Sigmoid colon (tissue), 7 donors: ENCODE results near the gene C17orf107. TPM values are rescaled to one million over a fixed set of nuclear protein-coding genes. Genes with fewer than 3 reads are reported as not detected.
A peak's percentile ranks its signal among the peaks of the same experiment; 100 is the strongest.

ENCODE experiments used
- DNase-seq: peaks from one replicate; pipeline ENCODE4 v3.0.0-alpha.2; 2019
- H3K27ac ChIP-seq, 4 donors: fragments of 200-600 bp; sonication (generic); one replicate each; pipeline ENCODE4 v1.5.1; 2016 to 2019; ENCODE audit warnings: mild to moderate bottlenecking in 1 of 4
- H3K27me3 ChIP-seq, 3 donors: fragments of 200-600 bp; sonication (generic); one replicate each; pipeline ENCODE4 v1.5.1; 2019; ENCODE audit warnings: mild to moderate bottlenecking in 1 of 3
- H3K36me3 ChIP-seq, 4 donors: fragments of 200-600 bp; sonication (generic); one replicate each; pipeline ENCODE4 v1.5.1; 2016 to 2019
- H3K4me1 ChIP-seq, 4 donors: fragments of 200-600 bp; sonication (generic); one replicate each; pipeline ENCODE4 v1.5.1; 2017 to 2019
- H3K4me3 ChIP-seq, 4 donors: fragments of 200-600 bp; sonication (generic); one replicate each; pipeline ENCODE4 v1.5.1; 2017 to 2019; ENCODE audit warnings: mild to moderate bottlenecking in 2 of 4, moderate library complexity in 1 of 4
- H3K9me3 ChIP-seq, 4 donors: fragments of 200-600 bp in 3 of 4; sonication (generic) in 3 of 4; one replicate each; pipeline versions ENCODE4 v1.5.1 to v1.6.1; 2013 to 2019
- EP300 ChIP-seq, 4 donors: sonication (generic); formaldehyde crosslinking; IDR thresholded peaks; one replicate each; pipeline ENCODE4 v1.6.1; 2017; ENCODE audit warnings: antibody characterized with exemption in 4 of 4
- POLR2A ChIP-seq, 2 donors: fragments of 450-650 bp; IDR thresholded peaks; one replicate each; pipeline ENCODE4 v1.6.1; 2016; ENCODE audit warnings: antibody characterized with exemption in 2 of 2, mild to moderate bottlenecking in 2 of 2, moderate library complexity in 2 of 2
- POLR2AphosphoS5 ChIP-seq, 4 donors: sonication (generic); formaldehyde crosslinking; IDR thresholded peaks; one replicate each; pipeline ENCODE4 v1.6.1; 2017; ENCODE audit warnings: antibody characterized with exemption in 4 of 4
- WGBS, 2 donors: extraction: QIAGEN DNeasy Blood & Tissue Kit; methylation state at CpG; one replicate each; pipeline ENCODE4 v1.1.7; 2013; 5-methylcytosine and 5-hydroxymethylcytosine counted together
- intact Hi-C: fragments of 100-400 bp; cut with DNase I; formaldehyde crosslinking; loops from one replicate; pipeline ENCODE4 v1.15.1; 2023
- polyA plus RNA-seq, 3 donors: library from polyadenylated mRNA; stranded (reverse); fragments of 200-250 nt; gene quantifications; one replicate each; pipeline ENCODE4 v1.2.3, GENCODE V29; 2013
- total RNA-seq, 4 donors: library from RNA; depleted of rRNA; stranded (reverse); fragments of >200 nt; gene quantifications; one replicate each; pipeline ENCODE4 v1.1.0, GENCODE V29; 2016
- TF ChIP-seq, protein P1 (sequence below), 4 experiments: fragments of 450-650 bp in 3 of 4; fragments of 200-600 bp in 1 of 4; IDR thresholded peaks; one replicate each; pipeline ENCODE4 v1.5.1; 2016 to 2019; ENCODE audit warnings: antibody characterized with exemption in 4 of 4, mild to moderate bottlenecking in 3 of 4, moderate library complexity in 2 of 4
- donor health status: healthy with polysubstance abuse.
- donor health status: Bipolar disorder and iron deficiency.
- donor health status: healthy.

The C17orf107 gene
- total and polyA plus RNA-seq, 7 donors: under 0.01 to 2.8 (median 0.71) TPM

DNA sequence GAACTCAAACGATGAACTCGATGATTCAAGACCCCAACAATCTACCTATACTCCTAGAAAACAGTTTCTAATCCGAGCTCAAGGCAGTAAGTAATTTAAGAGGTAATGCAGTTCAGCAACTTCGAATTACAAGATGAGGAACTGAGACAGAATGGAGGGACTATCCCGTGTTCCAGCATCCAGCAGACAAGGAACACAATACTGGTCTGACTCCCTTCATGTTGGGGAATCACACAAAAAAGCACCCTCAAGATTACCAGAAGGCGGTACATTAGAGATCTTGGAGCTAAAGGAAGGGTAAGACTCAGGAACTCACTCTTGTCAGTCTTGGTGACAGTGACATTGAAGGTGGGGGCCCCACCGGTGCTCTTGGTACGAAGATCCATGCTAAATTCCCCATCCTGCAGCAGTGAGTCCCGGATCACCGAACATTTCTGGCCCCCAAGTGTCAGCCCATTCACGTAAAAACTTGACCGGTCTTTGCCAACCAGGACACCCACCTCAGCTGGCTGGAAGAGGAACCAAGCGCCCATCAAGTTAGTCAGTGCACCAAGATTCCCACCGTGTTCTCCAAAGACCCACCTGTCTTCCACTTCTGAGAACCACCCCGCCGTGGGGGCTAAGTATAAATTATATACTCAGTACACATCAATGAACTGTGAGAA lies 47.1 kb downstream of the C17orf107 start:
- 9 to 20% methylated on average over 16 of the region's 16 CpGs for WGBS, 2 donors
- TF ChIP-seq, protein P1, sequence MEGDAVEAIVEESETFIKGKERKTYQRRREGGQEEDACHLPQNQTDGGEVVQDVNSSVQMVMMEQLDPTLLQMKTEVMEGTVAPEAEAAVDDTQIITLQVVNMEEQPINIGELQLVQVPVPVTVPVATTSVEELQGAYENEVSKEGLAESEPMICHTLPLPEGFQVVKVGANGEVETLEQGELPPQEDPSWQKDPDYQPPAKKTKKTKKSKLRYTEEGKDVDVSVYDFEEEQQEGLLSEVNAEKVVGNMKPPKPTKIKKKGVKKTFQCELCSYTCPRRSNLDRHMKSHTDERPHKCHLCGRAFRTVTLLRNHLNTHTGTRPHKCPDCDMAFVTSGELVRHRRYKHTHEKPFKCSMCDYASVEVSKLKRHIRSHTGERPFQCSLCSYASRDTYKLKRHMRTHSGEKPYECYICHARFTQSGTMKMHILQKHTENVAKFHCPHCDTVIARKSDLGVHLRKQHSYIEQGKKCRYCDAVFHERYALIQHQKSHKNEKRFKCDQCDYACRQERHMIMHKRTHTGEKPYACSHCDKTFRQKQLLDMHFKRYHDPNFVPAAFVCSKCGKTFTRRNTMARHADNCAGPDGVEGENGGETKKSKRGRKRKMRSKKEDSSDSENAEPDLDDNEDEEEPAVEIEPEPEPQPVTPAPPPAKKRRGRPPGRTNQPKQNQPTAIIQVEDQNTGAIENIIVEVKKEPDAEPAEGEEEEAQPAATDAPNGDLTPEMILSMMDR (IDR thresholded peaks at IDR 0.05): no peak
- TF ChIP-seq POLR2AphosphoS5 (IDR thresholded peaks at IDR 0.05): no peak

DNA sequence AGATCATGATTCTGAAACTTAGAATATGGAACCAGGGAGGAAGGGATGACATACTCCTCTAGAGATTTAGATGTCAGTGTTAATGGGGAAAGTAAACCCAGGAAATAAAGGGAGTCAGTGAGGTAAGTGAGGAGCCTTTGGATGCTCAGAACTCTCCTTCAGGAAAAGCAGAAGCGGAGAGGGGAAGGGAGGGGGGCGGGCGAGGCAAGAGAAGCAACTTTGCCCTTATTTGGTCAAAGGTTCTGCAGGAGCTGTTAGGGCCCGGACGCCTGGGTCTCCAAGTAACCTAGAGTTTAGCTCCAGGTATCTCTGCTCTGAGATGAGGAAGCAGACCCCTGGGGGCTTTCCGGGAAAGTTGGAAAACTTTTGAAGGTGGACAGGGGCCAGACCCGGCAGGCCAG lies 47.7 kb downstream of the C17orf107 start:
- Histone ChIP-seq H3K36me3 (peaks cover 16 to 47% (median 33%) of the 10 kb centered on the region in 4 donors), H3K27me3 (no peaks in the 10 kb centered on the region), H3K27ac (peak overlapping the region; percentile 98 to 100 (median 99)), H3K4me3 (peak overlapping the region; percentile 80 to 99 (median 96)), H3K9me3 (no peaks in the 10 kb centered on the region), H3K4me1 (peaks cover 0 to 61% (median 49%) of the 10 kb centered on the region in 4 donors)
- TF ChIP-seq EP300 (IDR thresholded peaks at IDR 0.05) (no peak), POLR2A (IDR thresholded peaks at IDR 0.05) (no peak), POLR2AphosphoS5 (IDR thresholded peaks at IDR 0.05) (peak in 2 of 4 donors; percentile 15 to 16)
- TF ChIP-seq, protein P1 (IDR thresholded peaks at IDR 0.05): no peak
- WGBS, 2 donors: 0% methylated on average over 7 of the region's 7 CpGs
- DNase-seq: peak; percentile 76
- intact Hi-C loops: no loop called here

More for the DNA sequence above, 47.1 kb downstream of the C17orf107 start:
- H3K4me1 ChIP-seq: peaks cover 0 to 65% (median 53%) of the 10 kb centered on the region in 4 donors
- peak overlapping the region; percentile 80 to 99 (median 96) for H3K4me3 ChIP-seq
- H3K27ac ChIP-seq: peak overlapping the region; percentile 98 to 100 (median 99)
- peaks cover 16 to 48% (median 33%) of the 10 kb centered on the region in 4 donors for H3K36me3 ChIP-seq
- H3K9me3 ChIP-seq: no peaks in the 10 kb centered on the region
- no peaks in the 10 kb centered on the region for H3K27me3 ChIP-seq
- DNase-seq: no peak
- intact Hi-C loops: no loop called here

DNA sequence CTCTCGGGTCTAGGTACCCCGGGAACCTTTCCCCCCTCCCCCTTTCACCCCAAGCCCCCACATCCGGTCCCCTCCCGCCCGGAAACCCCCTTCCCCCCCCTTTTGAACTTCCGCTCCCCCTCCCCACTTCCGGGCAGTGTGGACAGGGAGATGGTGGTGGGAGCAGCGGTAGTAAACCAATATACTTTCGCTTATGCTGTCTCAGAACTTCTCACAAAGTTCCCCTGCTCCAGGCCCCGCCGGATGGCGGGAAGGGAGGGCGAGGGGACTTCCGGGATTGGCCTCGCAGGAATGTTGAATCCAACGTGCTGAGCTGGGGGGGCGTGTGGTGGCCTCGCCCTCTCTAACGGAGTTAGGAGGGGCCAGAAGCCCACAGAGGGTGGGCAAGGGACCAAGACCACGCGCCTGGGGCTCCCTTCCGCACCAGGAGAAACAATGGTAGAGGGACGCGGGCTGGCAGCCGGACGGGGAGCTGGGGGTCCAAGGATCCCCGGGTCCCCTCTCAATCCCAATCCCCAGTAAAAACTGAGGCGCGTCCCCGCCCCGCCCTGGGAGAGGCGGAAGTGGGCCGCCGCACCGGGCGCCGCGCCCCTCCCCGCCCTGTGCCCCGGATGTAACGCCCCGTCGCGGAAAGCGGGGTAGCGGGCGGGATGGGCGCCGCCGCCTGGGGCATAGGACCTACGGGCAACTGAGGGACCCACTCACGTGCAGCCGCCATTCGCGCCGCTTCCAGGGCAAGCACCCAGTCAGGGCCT lies 48.3 kb downstream of the C17orf107 start:
- H3K36me3 ChIP-seq: peaks cover 16 to 41% (median 30%) of the 10 kb centered on the region in 4 donors
- no peaks in the 10 kb centered on the region for H3K27me3 ChIP-seq
- H3K4me3 ChIP-seq: peak overlapping the region; percentile 80 to 99 (median 96)
- TF ChIP-seq POLR2A (IDR thresholded peaks at IDR 0.05): no peak
- TF ChIP-seq POLR2AphosphoS5 (IDR thresholded peaks at IDR 0.05): peak; percentile 26 to 59 (median 46)
- TF ChIP-seq, protein P1 (IDR thresholded peaks at IDR 0.05): no peak
- TF ChIP-seq EP300 (IDR thresholded peaks at IDR 0.05): no peak
- DNase-seq: peak; percentile 82
- WGBS, 2 donors: 0 to 1% methylated on average over 56 of the region's 56 CpGs
- peak overlapping the region; percentile 98 to 100 (median 99) for H3K27ac ChIP-seq
- intact Hi-C loops: no loop called here
- no peaks in the 10 kb centered on the region for H3K9me3 ChIP-seq
- H3K4me1 ChIP-seq: peaks cover 0 to 57% (median 46%) of the 10 kb centered on the region in 4 donors

DNA sequence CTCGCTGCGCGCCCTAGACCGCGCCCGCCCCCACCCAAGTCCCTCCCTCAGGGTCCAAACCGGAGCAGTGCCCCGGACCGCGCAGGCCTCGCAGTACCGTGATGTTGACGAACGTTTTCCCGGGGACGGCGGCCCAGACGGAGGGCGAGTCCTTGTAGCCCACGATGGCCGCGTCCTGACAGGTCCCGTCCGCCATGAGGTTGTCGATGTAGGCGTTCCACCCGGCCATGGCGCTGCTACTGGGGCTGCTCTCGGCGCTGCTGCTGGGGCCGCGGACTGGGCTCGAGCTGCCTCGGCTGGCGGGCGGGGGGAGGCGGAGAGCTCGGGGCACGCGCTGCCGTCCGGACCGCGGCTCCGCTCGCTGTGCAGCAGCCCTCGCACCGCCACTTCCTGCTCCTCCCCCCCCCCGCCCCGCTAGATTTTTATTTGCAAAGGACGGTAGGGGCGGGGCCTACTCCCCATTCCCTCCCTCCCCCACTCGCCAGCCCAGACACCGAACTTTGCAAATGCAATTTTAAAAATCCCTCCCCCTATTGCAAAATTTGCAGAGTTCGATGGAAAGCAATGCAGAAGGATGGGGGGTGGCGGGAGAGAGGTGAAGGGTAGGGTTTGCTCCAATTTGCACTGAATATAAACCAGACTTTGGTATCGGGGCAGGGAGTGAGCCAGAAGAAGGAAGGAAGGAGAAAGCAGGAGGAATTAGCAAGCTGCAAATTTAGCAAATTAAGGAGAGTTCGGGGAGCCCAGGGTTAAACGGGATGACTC lies 49.0 kb downstream of the C17orf107 start, which contains the start of gene PFN1:
TSS of gene PFN1 (minus strand) at position 365 of the 765 bp plus-strand sequence. CDS start at position 229, 136 bp downstream.
- Histone ChIP-seq H3K27me3 (no peaks in the 10 kb centered on the region), H3K4me3 (peak within 1 kb of the TSS; percentile 80 to 99 (median 96)), H3K36me3 (peaks cover 12 to 34% (median 23%) of the 10 kb centered on the region in 4 donors), H3K9me3 (no peaks in the 10 kb centered on the region), H3K4me1 (peaks cover 0 to 55% (median 44%) of the 10 kb centered on the region in 4 donors), H3K27ac (peak within 1 kb of the TSS; percentile 98 to 100 (median 99))
- TF ChIP-seq POLR2AphosphoS5 (IDR thresholded peaks at IDR 0.05) (peak; percentile 56 to 90 (median 81)), POLR2A (IDR thresholded peaks at IDR 0.05) (peak; percentile 73 to 80), EP300 (IDR thresholded peaks at IDR 0.05) (no peak)
- WGBS, 2 donors: 0% methylated on average over 59 of the region's 59 CpGs
- peak; percentile 96 for DNase-seq
- intact Hi-C loops: no loop called here
